NCI-H2107 treated with DMSO at 0.1 percent for 48 hours (cell line): ENCODE measurements around the gene ENDOD1.

Experiments used
- DNase-seq: peaks from one replicate; lab custom pipeline; 2025; ENCODE audit not compliant: unreplicated experiment; lab: John Stamatoyannopoulos, UW

Gene ENDOD1

GRCh38 chr11:95166781-95167180, 77.1 kb downstream of the ENDOD1 start:
- no peak for DNase-seq

- no peak for DNase-seq
Observed at GRCh38 chr11:95170294-95170693, 80.6 kb downstream of the ENDOD1 start.

- DNase-seq, result no peak
Observed at GRCh38 chr11:95175818-95176380, 86.3 kb downstream of the ENDOD1 start.
